Spleen (tissue), 11 donors: ENCODE data around the gene EML6. TPM values are rescaled to one million over a fixed set of nuclear protein-coding genes. Genes with fewer than 3 reads are reported as not detected.

Experiments used
- DNase-seq: peaks from one replicate; pipeline ENCODE4 v3.0.0-alpha.2; 2020
- H3K27ac ChIP-seq, 8 donors: fragments of 200-600 bp; sonication (generic) in 7 of 8; 1 replicate in 4 of 8; 2 replicates in 4 of 8; pipeline versions ENCODE4 v1.5.0 to v1.8.0; 2016 to 2021; ENCODE audit warnings: inconsistent platforms in 4 of 8, mild to moderate bottlenecking in 4 of 8, moderate library complexity in 1 of 8
- H3K27me3 ChIP-seq, 7 donors: fragments of 200-600 bp; sonication (generic) in 6 of 7; replicated peaks in 1 of 7; 1 replicate in 4 of 7; 2 replicates in 3 of 7; pipeline versions ENCODE4 v1.5.0 to v1.8.0; 2016 to 2021; ENCODE audit warnings: inconsistent platforms in 3 of 7, mild to moderate bottlenecking in 1 of 7
- H3K36me3 ChIP-seq, 6 donors: fragments of 200-600 bp; sonication (generic) in 5 of 6; 1 replicate in 4 of 6; 2 replicates in 2 of 6; pipeline versions ENCODE4 v1.5.0 to v1.8.0; 2016 to 2021; ENCODE audit warnings: inconsistent platforms in 2 of 6
- H3K4me1 ChIP-seq, 6 donors: fragments of 200-600 bp; sonication (generic) in 5 of 6; 1 replicate in 3 of 6; 2 replicates in 3 of 6; pipeline versions ENCODE4 v1.5.0 to v1.8.0; 2016 to 2021; ENCODE audit warnings: inconsistent platforms in 3 of 6
- H3K4me3 ChIP-seq, 8 donors: fragments of 200-600 bp; sonication (generic) in 7 of 8; 1 replicate in 4 of 8; 2 replicates in 4 of 8; pipeline versions ENCODE4 v1.5.0 to v1.8.0; 2016 to 2021; ENCODE audit warnings: inconsistent platforms in 4 of 8, mild to moderate bottlenecking in 4 of 8, moderate library complexity in 2 of 8
- H3K9me3 ChIP-seq, 8 donors: fragments of 200-600 bp; sonication (generic) in 7 of 8; 1 replicate in 4 of 8; 2 replicates in 4 of 8; pipeline versions ENCODE4 v1.5.0 to v1.8.0; 2016 to 2021; ENCODE audit warnings: inconsistent platforms in 4 of 8
- CTCF ChIP-seq, 11 experiments: fragments of 200-600 bp in 7 of 11; fragments of 450-650 bp in 4 of 11; sonication (generic) in 4 of 11; IDR thresholded peaks in 8 of 11; conservative IDR thresholded peaks in 3 of 11; 1 replicate in 7 of 11; 2 replicates in 4 of 11; pipeline versions ENCODE4 v1.4.0 to v1.8.0; 2016 to 2021; ENCODE audit warnings: antibody characterized with exemption in 11 of 11, inconsistent platforms in 4 of 11, mild to moderate bottlenecking in 1 of 11
- POLR2A ChIP-seq, 3 donors: fragments of 450-650 bp; IDR thresholded peaks; one replicate each; pipeline ENCODE4 v1.5.1; 2017; ENCODE audit warnings: antibody characterized with exemption in 3 of 3, mild to moderate bottlenecking in 1 of 3
- POLR2AphosphoS5 ChIP-seq, 3 donors: sonication (generic); formaldehyde crosslinking; IDR thresholded peaks; one replicate each; pipeline ENCODE4 v1.5.1; 2017; ENCODE audit warnings: antibody characterized with exemption in 3 of 3
- WGBS, 5 donors: extraction: QIAGEN DNeasy Blood & Tissue Kit in 3 of 5; methylation state at CpG; one replicate each; pipeline versions ENCODE4 v1.1.5 to v1.1.7; 2013 to 2018; 5-methylcytosine and 5-hydroxymethylcytosine counted together
- intact Hi-C: fragments of 100-400 bp; cut with DNase I; formaldehyde crosslinking; loops from one replicate; pipeline ENCODE4 v1.15.0; 2023; ENCODE audit warnings: low total_unique reads
- polyA plus RNA-seq, 3 donors: library from polyadenylated mRNA; stranded (reverse); fragments of 200-250 nt; gene quantifications; one replicate each; pipeline ENCODE4 v1.2.1, GENCODE V29; 2013
- total RNA-seq, 7 donors: library from RNA; depleted of rRNA in 3 of 7; stranded (reverse); fragments of >200 nt in 3 of 7; fragmentation: NEBNext Ultra II Directional in 4 of 7; extraction: Animal tissue kit (Norgen Biotek cat#: 25700) in 4 of 7; gene quantifications; one replicate each; pipeline versions ENCODE4 v1.1.0 to v1.2.1, GENCODE V29; 2016 to 2021
- donor health status: healthy with polysubstance abuse.
- donor health status: DM: no; HTN: no; CAD: no; lungs with moderate emphysema.
- donor health status: DM: no; HTN: no; CAD: no.
- donor health status: Bipolar disorder and iron deficiency.
- donor health status: healthy.
- donor health status: DM: no; HTN: no; CAD: no.
- donor health status: DM: yes; HTN: yes; CAD: no.

The EML6 gene
- total and polyA plus RNA-seq, 10 donors = 4.7 to 18.2 (median 7.6) TPM

GRCh38 chr2:54925022-54925421 is 201.6 kb downstream of the EML6 start:
- intact Hi-C loops = no loop called here
- H3K9me3 ChIP-seq = peaks cover 0 to 17% (median 5%) of the 10 kb centered on the region in 8 donors
- 85 to 95% (median 93%) methylated on average over 4 of the region's 4 CpGs for WGBS, 5 donors
- H3K4me3 ChIP-seq = no peak overlapping the region
- TF ChIP-seq CTCF (IDR thresholded peaks at IDR 0.05 in 8 of 11, conservative IDR thresholded peaks at IDR 0.05 in 3 of 11) (no peak), POLR2AphosphoS5 (IDR thresholded peaks at IDR 0.05) (no peak), POLR2A (IDR thresholded peaks at IDR 0.05) (no peak)
- no peak for DNase-seq
- H3K4me1 ChIP-seq = no peaks in the 10 kb centered on the region
- no peak overlapping the region for H3K27ac ChIP-seq
- no peaks in the 10 kb centered on the region for H3K27me3 ChIP-seq
- H3K36me3 ChIP-seq = no peaks in the 10 kb centered on the region

- H3K4me1 ChIP-seq = no peaks in the 10 kb centered on the region
- no peaks in the 10 kb centered on the region for H3K27me3 ChIP-seq
- intact Hi-C loops = no loop called here
- H3K36me3 ChIP-seq = no peaks in the 10 kb centered on the region
- no peak overlapping the region for H3K27ac ChIP-seq
- WGBS, 5 donors = 82 to 91% (median 85%) methylated on average over 8 of the region's 8 CpGs
- DNase-seq = no peak
- TF ChIP-seq CTCF (IDR thresholded peaks at IDR 0.05 in 8 of 11, conservative IDR thresholded peaks at IDR 0.05 in 3 of 11) (no peak), POLR2AphosphoS5 (IDR thresholded peaks at IDR 0.05) (no peak), POLR2A (IDR thresholded peaks at IDR 0.05) (no peak)
- no peak overlapping the region for H3K4me3 ChIP-seq
- peaks cover 0 to 5% (median 0%) of the 10 kb centered on the region in 8 donors for H3K9me3 ChIP-seq
These were observed 203.8 kb downstream of the EML6 start for GRCh38 chr2:54927085-54927750.

- H3K27ac ChIP-seq = no peak overlapping the region
- no peak for DNase-seq
- intact Hi-C loops = no loop called here
These were observed 204.5 kb downstream of the EML6 start for GRCh38 chr2:54927751-54928615.

More at GRCh38 chr2:54927751-54928615, 204.5 kb downstream of the EML6 start:
- TF ChIP-seq CTCF (IDR thresholded peaks at IDR 0.05 in 8 of 11, conservative IDR thresholded peaks at IDR 0.05 in 3 of 11) (no peak), POLR2A (IDR thresholded peaks at IDR 0.05) (no peak), POLR2AphosphoS5 (IDR thresholded peaks at IDR 0.05) (no peak)
- no peak overlapping the region for H3K4me3 ChIP-seq
- WGBS, 5 donors = 91 to 98% (median 95%) methylated on average over 16 of the region's 16 CpGs
- no peaks in the 10 kb centered on the region for H3K36me3 ChIP-seq
- H3K27me3 ChIP-seq = no peaks in the 10 kb centered on the region
- no peaks in the 10 kb centered on the region for H3K4me1 ChIP-seq
- H3K9me3 ChIP-seq = peaks cover 0 to 5% (median 0%) of the 10 kb centered on the region in 8 donors
